BE2C (cell line): ENCODE data around the gene MYO5B.

ENCODE experiments used
- DNase-seq: peaks from one replicate; pipeline ENCODE4 v3.0.0-alpha.2; 2020
- H3K27me3 ChIP-seq: fragments of 250-450 bp; sonication (Bioruptor Pico); 2 replicates; pipeline ENCODE4 v1.5.1; 2020; ENCODE audit warnings: mild to moderate bottlenecking
- H3K36me3 ChIP-seq: fragments of 250-450 bp; sonication (Bioruptor Pico); 2 replicates; pipeline ENCODE4 v1.5.1; 2020; ENCODE audit warnings: mild to moderate bottlenecking
- H3K4me1 ChIP-seq: fragments of 250-450 bp; sonication (Bioruptor Pico); 2 replicates; pipeline ENCODE4 v1.5.1; 2020
- H3K4me3 ChIP-seq: 2 replicates; pipeline ENCODE4 v1.5.1; 2011; ENCODE audit warnings: low read depth, low read length
- H3K9me3 ChIP-seq: fragments of 250-450 bp; sonication (Bioruptor Pico); 2 replicates; pipeline ENCODE4 v1.5.1; 2020
- TF ChIP-seq, protein P1 (sequence below): IDR thresholded peaks from 2 replicates; pipeline ENCODE4 v1.5.1; 2012; ENCODE audit warnings: mild to moderate bottlenecking, low read depth, low read length

MYO5B gene

DNA sequence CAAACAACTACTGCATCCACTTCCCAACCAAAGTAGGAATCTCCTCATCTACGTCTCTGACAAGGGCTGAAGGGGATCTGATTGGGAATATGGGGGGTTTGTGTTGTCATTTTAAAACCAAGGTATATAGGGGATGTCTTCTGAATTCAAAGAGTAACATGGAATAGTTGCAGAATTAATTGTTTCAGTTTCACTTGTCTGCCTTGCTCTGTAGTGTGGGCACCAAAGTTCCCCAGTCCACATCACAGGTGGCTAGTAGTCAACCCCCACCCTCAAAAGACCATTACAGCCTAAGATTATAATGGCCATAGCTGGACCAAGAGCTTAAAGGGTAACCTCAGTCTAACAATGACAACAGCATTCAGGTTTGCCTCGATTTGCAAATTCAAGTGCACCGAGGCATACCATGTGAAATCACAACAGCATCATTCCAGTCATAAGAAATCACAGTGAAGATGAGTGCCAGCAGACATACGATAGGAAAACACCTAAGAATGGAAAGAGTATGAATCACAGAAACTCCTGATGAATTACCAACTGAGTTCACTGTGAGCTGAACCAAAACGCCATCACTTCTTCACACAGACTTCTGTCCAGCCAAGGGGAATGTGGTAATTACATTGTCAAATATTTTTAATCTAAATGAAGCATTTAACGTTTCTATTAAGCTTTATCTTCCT is 52.4 kb downstream of the MYO5B start:
- Histone ChIP-seq H3K9me3 (no peaks in the 10 kb centered on the region), H3K27me3 (no peaks in the 10 kb centered on the region), H3K4me3 (no peak overlapping the region), H3K4me1 (no peaks in the 10 kb centered on the region), H3K36me3 (no peaks in the 10 kb centered on the region)
- DNase-seq: no peak
- TF ChIP-seq, protein P1, sequence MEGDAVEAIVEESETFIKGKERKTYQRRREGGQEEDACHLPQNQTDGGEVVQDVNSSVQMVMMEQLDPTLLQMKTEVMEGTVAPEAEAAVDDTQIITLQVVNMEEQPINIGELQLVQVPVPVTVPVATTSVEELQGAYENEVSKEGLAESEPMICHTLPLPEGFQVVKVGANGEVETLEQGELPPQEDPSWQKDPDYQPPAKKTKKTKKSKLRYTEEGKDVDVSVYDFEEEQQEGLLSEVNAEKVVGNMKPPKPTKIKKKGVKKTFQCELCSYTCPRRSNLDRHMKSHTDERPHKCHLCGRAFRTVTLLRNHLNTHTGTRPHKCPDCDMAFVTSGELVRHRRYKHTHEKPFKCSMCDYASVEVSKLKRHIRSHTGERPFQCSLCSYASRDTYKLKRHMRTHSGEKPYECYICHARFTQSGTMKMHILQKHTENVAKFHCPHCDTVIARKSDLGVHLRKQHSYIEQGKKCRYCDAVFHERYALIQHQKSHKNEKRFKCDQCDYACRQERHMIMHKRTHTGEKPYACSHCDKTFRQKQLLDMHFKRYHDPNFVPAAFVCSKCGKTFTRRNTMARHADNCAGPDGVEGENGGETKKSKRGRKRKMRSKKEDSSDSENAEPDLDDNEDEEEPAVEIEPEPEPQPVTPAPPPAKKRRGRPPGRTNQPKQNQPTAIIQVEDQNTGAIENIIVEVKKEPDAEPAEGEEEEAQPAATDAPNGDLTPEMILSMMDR: no peak

DNA sequence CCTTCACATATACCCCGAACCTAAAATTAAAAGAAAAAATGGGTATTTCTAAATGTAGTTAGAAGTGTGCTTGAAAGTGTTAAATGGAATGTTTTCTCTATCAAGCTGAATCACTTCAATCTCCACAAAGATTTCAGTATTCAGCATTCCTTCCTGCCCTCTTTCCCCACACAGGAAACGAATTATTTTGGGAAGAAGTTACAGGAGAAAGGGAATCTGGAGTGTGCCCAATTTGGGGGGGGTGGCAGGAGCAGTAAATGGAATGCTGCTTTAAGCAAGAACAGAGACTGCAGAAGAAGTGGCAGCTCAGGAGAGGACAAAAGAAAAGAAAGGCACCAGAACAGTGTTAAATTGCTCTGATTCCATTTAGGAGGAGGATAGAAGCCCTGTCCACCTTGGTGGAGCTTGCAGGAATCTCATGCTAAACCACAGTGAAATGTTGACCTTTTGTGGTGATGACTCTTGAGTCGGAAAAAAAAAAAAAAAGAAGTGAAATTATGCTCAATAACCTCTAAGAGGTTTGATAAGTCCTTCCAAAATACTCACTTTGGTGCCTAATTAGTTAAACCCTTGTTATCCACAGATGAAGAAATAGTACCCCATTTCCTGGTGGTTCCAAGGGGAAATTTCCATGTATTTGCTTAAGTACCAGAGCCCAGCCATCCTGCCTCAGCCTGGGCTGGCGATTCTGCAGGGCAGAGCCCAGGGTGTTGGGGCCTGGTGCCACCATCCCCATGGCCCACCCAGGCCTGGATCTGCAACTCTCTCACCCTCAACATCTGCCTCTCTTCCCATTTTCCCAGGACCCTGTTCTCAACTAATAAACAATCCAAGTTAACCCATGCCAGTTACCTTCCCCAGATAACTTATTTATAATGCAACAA is 56.5 kb downstream of the MYO5B start:
- no peaks in the 10 kb centered on the region for H3K36me3 ChIP-seq
- TF ChIP-seq, protein P1: no peak
- no peak for DNase-seq
- no peaks in the 10 kb centered on the region for H3K4me1 ChIP-seq
- H3K4me3 ChIP-seq: no peak overlapping the region
- no peaks in the 10 kb centered on the region for H3K9me3 ChIP-seq
- H3K27me3 ChIP-seq: no peaks in the 10 kb centered on the region

DNA sequence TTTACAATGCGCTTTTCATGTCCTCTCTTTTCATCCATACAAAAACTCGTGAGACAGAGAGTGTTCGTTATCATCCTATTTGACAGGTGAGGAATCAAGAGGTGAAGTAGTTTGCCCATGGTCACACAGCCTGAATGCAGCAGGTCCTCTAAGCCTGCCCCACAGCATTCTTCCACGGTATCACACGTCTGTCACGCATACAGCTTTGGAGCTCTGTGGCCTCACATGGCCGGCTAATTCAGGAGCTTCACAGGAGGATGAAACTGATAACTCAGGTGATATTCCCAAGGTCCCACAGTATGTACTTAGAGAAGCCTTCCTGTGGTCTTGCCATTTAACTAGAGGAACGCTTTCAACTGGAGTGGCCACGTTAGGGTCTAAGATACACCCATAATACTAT is 59.0 kb downstream of the MYO5B start:
- no peaks in the 10 kb centered on the region for H3K9me3 ChIP-seq
- H3K27me3 ChIP-seq: no peaks in the 10 kb centered on the region
- no peaks in the 10 kb centered on the region for H3K4me1 ChIP-seq
- no peaks in the 10 kb centered on the region for H3K36me3 ChIP-seq
- H3K4me3 ChIP-seq: no peak overlapping the region
- TF ChIP-seq, protein P1: no peak
- DNase-seq: no peak

DNA sequence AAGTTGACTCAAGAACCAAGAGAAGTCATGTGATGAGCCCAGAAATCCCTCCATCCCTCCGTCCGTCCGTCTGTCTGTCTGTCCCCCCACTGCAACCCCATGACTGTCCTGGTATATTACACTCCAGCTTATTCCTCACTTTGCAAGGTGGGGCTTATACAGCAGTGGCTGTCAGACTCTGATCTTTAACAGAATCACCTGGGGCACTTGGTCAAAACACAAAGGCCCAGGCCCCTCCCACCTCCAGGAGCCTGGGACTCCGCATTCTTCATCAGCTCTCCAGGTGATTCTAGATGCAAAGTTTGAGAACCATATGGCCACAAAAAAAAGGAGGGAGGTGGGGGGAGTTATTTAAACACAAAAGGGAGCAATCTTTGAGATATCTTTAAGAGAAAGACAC is 61.4 kb downstream of the MYO5B start:
- no peaks in the 10 kb centered on the region for H3K36me3 ChIP-seq
- no peak overlapping the region for H3K4me3 ChIP-seq
- TF ChIP-seq, protein P1: no peak
- H3K4me1 ChIP-seq: no peaks in the 10 kb centered on the region
- no peaks in the 10 kb centered on the region for H3K9me3 ChIP-seq
- no peak for DNase-seq
- H3K27me3 ChIP-seq: no peaks in the 10 kb centered on the region

DNA sequence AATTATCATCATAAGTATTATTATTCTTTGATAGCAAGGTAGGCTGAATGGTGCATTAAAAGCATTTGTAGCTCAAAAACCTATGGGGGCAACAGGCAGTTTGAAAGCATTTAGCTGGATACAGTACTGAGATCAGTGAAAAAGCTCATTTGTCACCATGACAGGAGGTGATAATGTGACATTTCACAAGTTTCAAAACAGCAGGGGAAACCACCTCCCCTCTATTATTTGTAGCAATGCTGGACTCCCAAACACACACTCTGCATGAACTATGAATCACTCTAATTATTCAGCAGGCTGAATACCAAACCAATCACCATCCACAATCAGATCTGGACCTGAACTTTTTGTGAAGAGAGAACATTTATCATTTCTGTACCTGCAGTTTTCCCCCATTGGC is 63.4 kb downstream of the MYO5B start:
- H3K4me3 ChIP-seq: no peak overlapping the region
- TF ChIP-seq, protein P1: no peak
- no peaks in the 10 kb centered on the region for H3K27me3 ChIP-seq
- DNase-seq: no peak
- H3K9me3 ChIP-seq: no peaks in the 10 kb centered on the region
- H3K36me3 ChIP-seq: no peaks in the 10 kb centered on the region
- no peaks in the 10 kb centered on the region for H3K4me1 ChIP-seq
